HepG2 (cell line): ENCODE measurements around the gene GRIK3. TPM values are rescaled to one million over a fixed set of nuclear protein-coding genes. Genes with fewer than 3 reads are reported as not detected.

ENCODE experiments used
- ATAC-seq: fragments of 200-7000 bp; cut with Tn5 transposase; 3 replicates; pipeline ENCODE4 v1.9.1; 2020; ENCODE audit warnings: mild to moderate bottlenecking, moderate library complexity
- BruUV-seq: library from RNA; stranded (reverse); fragments of 400-500 nt; replicated peaks from 2 replicates; lab custom pipeline; 2021; lab: Mats Ljungman, UMichigan
- CTCF ChIA-PET: fragments of 300-600 bp; formaldehyde crosslinking; extraction: SDS; loops from one replicate; lab custom pipeline; 2021; ENCODE audit warnings: low total read pairs, inconsistent platforms, low intra/inter-chr PET ratio; lab: Yijun Ruan, JAX
- POLR2A ChIA-PET: fragments of 350-600 bp; sonication (Branson Sonifier 250); formaldehyde crosslinking; loops from one replicate; lab custom pipeline; 2020; ENCODE audit warnings: antibody characterized with exemption, inconsistent platforms; lab: Yijun Ruan, JAX
- DNase-seq: peaks from one replicate; pipeline ENCODE4 v3.0.0-alpha.2; 2015; ENCODE audit warnings: low spot score
- FAIRE-seq: peaks from 3 replicates; lab custom pipeline; 2011; peaks lifted over from hg19 to GRCh38; lab: Jason Lieb, UNC
- H2AFZ ChIP-seq: one replicate; pipeline ENCODE4 v1.6.1; 2011; ENCODE audit warnings: low read length, inconsistent platforms
- H3K27ac ChIP-seq: fragments of 300-600 bp; 3 replicates; pipeline ENCODE4 v1.8.0; 2011; ENCODE audit warnings: mixed run types, mild to moderate bottlenecking, mixed read lengths, low read length, inconsistent platforms; ENCODE audit not compliant: insufficient read depth; ENCODE audit errors: extremely low read length
- H3K27me3 ChIP-seq, 2 experiments: fragments of 200-600 bp in 1 of 2; 2 replicates in 1 of 2; 3 replicates in 1 of 2; pipeline versions ENCODE4 v1.6.0 to v1.8.0; 2011; ENCODE audit warnings: low read length in 2 of 2, mild to moderate bottlenecking in 2 of 2, moderate library complexity in 2 of 2, inconsistent platforms in 1 of 2; ENCODE audit not compliant: insufficient read depth in 2 of 2, control insufficient read depth in 1 of 2
- H3K36me3 ChIP-seq, 2 experiments: fragments of 200-600 bp in 1 of 2; replicated peaks in 1 of 2; 2 replicates in 1 of 2; 3 replicates in 1 of 2; pipeline versions ENCODE4 v1.5.1 to v1.8.0; 2011; ENCODE audit warnings: low read length in 2 of 2, inconsistent platforms in 1 of 2; ENCODE audit not compliant: insufficient read depth in 2 of 2, control insufficient read depth in 1 of 2
- H3K4me1 ChIP-seq: 2 replicates; pipeline ENCODE4 v1.5.1; 2012; ENCODE audit warnings: low read length, inconsistent platforms; ENCODE audit not compliant: insufficient read depth
- H3K4me2 ChIP-seq: 2 replicates; pipeline ENCODE4 v1.6.0; 2011; ENCODE audit warnings: low read depth, low read length, inconsistent platforms
- H3K4me3 ChIP-seq, 3 experiments: fragments of 200-600 bp in 1 of 3; sonication (generic), shearing (Covaris generic) in 1 of 3; replicated peaks in 1 of 3; 2 replicates each; pipeline ENCODE4 v1.5.1; 2011 to 2016; ENCODE audit warnings: low read length in 3 of 3, inconsistent platforms in 2 of 3, low read depth in 2 of 3, mild to moderate bottlenecking in 2 of 3, control low read depth in 1 of 3, mixed read lengths in 1 of 3; ENCODE audit not compliant: insufficient read depth in 1 of 3
- H3K79me2 ChIP-seq: one replicate; pipeline ENCODE4 v1.6.1; 2011; ENCODE audit warnings: low read length, inconsistent platforms; ENCODE audit not compliant: insufficient read depth
- H3K9ac ChIP-seq: 2 replicates; pipeline ENCODE4 v1.6.0; 2011; ENCODE audit warnings: mild to moderate bottlenecking, low read depth, low read length, inconsistent platforms; ENCODE audit not compliant: insufficient read depth
- H3K9me3 ChIP-seq: 2 replicates; pipeline ENCODE4 v1.5.1; 2012; ENCODE audit warnings: mild to moderate bottlenecking, low read length
- H4K20me1 ChIP-seq: 2 replicates; pipeline ENCODE4 v1.6.0; 2011; ENCODE audit warnings: inconsistent platforms, mild to moderate bottlenecking, low read length, moderate library complexity; ENCODE audit not compliant: insufficient read depth
- FUBP1 ChIP-seq: sonication (generic); formaldehyde crosslinking; IDR thresholded peaks from 2 replicates; pipeline ENCODE4 v1.5.1; 2020; ENCODE audit warnings: missing genetic modification reagents, mild to moderate bottlenecking, borderline replicate concordance
- GTF2F1 ChIP-seq: fragments of 150-350 bp; IDR thresholded peaks from 2 replicates; pipeline ENCODE4 v1.6.1; 2014; ENCODE audit warnings: low read length
- MBNL3 ChIP-seq: fragments of 250-450 bp; sonication (Bioruptor Pico); conservative IDR thresholded peaks from 2 replicates; pipeline ENCODE4 v1.8.0; 2022; ENCODE audit warnings: mild to moderate bottlenecking, inconsistent platforms
- NR2F2 ChIP-seq: IDR thresholded peaks from 2 replicates; pipeline ENCODE4 v1.6.1; 2012; ENCODE audit warnings: low read depth, inconsistent platforms, borderline replicate concordance
- SRSF4 ChIP-seq: fragments of 200-400 bp; formaldehyde crosslinking; IDR thresholded peaks from one replicate; pipeline ENCODE4 v1.6.1; 2018; ENCODE audit warnings: mild to moderate bottlenecking, low read depth, low read length, moderate library complexity; ENCODE audit not compliant: poor library complexity, severe bottlenecking
- ZNF296 ChIP-seq: sonication (generic); formaldehyde crosslinking; conservative IDR thresholded peaks from 2 replicates; pipeline ENCODE4 v1.5.0; 2020; ENCODE audit warnings: mild to moderate bottlenecking, missing genetic modification reagents
- ZNF383 ChIP-seq: sonication (generic); formaldehyde crosslinking; IDR thresholded peaks from 2 replicates; pipeline ENCODE4 v1.4.0; 2020; ENCODE audit warnings: missing genetic modification reagents, mild to moderate bottlenecking, borderline replicate concordance
- ZNF549 ChIP-seq: sonication (generic); formaldehyde crosslinking; IDR thresholded peaks from 2 replicates; pipeline ENCODE4 v1.5.0; 2020; ENCODE audit warnings: missing genetic modification reagents
- ZNF800 ChIP-seq: sonication (generic); formaldehyde crosslinking; IDR thresholded peaks from 2 replicates; pipeline ENCODE4 v1.4.0; 2020; ENCODE audit warnings: missing genetic modification reagents
- ZNF878 ChIP-seq: sonication (generic); formaldehyde crosslinking; IDR thresholded peaks from 2 replicates; pipeline ENCODE4 v1.8.1; 2023; ENCODE audit warnings: mild to moderate bottlenecking, missing genetic modification reagents, moderate library complexity
- WGBS: methylation state at CpG from one replicate; pipeline ENCODE4 v1.1.6; 2017; ENCODE audit warnings: low lambda C conversion rate; 5-methylcytosine and 5-hydroxymethylcytosine counted together
- in situ Hi-C: cut with HindIII; loops from 2 replicates; pipeline ENCODE4 v1.10.0; 2017; ENCODE audit warnings: low pct_unique_long_range_greater_than_20kb; ENCODE audit not compliant: extremely low pct_ligation_motif_present
- intact Hi-C: fragments of 100-400 bp; cut with micrococcal nuclease; formaldehyde crosslinking; loops from one replicate; pipeline ENCODE4 v1.10.0; 2022; ENCODE audit not compliant: unreplicated experiment
- polyA plus RNA-seq, 8 experiments: library from polyadenylated mRNA; depleted of rRNA in 3 of 8; stranded (reverse) in 7 of 8; unstranded in 1 of 8; fragments of >200 nt; fragmentation: Illumina TruSeq in 4 of 8; extraction: Trizol in 4 of 8; gene quantifications; 2 replicates each; pipeline versions ENCODE4 v1.2.1 to v1.2.3, GENCODE V29; 2011 to 2016; ENCODE audit warnings: low read depth in 4 of 8, missing spikeins in 1 of 8, mixed read lengths in 1 of 8; ENCODE audit not compliant: insufficient read depth in 1 of 8
- total RNA-seq, 5 experiments: library from RNA; depleted of rRNA; stranded (reverse); fragments of >200 nt; fragmentation: Illumina TruSeq; extraction: Trizol; gene quantifications; 2 replicates each; pipeline ENCODE4 v1.2.3, GENCODE V29; 2016; ENCODE audit warnings: low read depth in 1 of 5
- TF ChIP-seq, protein P1 (sequence below): sonication (generic); formaldehyde crosslinking; IDR thresholded peaks from 2 replicates; pipeline ENCODE4 v1.5.0; 2020; ENCODE audit warnings: missing genetic modification reagents
- TF ChIP-seq, protein P2 (sequence below): sonication (generic); formaldehyde crosslinking; IDR thresholded peaks from 2 replicates; pipeline ENCODE4 v1.5.0; 2020; ENCODE audit warnings: mild to moderate bottlenecking, missing genetic modification reagents

Gene GRIK3
- total and polyA plus RNA-seq, 2 of the 13 experiments (the other 11 are each of a cell fraction or from before 2014, with no cell fraction given) = not detected

DNA sequence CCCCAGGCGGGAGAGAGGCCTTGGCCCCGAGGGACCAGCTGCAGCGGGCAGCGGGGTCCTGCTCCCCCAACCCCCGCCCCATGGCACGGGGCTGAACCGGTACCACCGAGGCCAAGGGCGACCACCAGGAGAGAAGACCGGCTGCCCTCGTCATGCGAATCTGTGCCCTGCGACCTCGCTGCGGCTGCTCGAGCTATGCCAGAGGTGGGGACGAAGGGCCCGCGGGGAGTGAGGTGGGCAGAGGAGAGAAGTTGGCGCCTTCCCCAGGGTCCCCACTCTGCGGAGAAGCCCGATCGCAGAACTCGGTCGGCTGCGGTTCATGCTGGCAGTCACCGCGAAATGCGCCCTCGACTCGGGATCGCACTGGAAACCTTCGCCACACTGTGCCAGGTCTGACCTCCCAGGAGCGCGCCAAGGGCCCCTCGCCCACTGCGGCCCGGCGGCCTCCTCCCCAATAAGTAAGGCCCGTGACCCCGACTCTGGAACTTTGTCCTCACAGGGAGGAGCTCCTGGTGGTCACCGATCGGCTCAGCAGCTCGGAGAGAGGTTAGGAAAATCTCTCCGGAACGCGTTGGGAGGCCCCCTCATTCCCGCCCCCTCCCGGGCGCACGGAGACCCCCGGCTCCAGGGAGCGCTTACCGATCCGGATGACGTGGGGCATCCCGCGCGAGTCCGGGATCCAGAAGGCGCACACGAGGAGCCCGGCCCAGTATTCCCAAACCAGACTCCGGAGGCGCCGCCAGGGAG is 787 bp downstream of the GRIK3 start (continued):
- no peak for TF ChIP-seq ZNF800 (CRISPR knock-in tag)
- TF ChIP-seq, protein P1, sequence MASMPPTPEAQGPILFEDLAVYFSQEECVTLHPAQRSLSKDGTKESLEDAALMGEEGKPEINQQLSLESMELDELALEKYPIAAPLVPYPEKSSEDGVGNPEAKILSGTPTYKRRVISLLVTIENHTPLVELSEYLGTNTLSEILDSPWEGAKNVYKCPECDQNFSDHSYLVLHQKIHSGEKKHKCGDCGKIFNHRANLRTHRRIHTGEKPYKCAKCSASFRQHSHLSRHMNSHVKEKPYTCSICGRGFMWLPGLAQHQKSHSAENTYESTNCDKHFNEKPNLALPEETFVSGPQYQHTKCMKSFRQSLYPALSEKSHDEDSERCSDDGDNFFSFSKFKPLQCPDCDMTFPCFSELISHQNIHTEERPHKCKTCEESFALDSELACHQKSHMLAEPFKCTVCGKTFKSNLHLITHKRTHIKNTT (CRISPR knock-in tag) = no peak

- H3K4me1 ChIP-seq = no peaks in the 10 kb centered on the region
- no peaks in the 10 kb centered on the region for H3K9me3 ChIP-seq
- no peak for FAIRE-seq
- H4K20me1 ChIP-seq = peaks cover 4% of the 10 kb centered on the region; the same call in 1 of the 2 replicates
- H3K27me3 ChIP-seq = peaks cover 8 to 43% of the 10 kb centered on the region in 2 experiments
- no peaks in the 10 kb centered on the region for H3K79me2 ChIP-seq
- H3K36me3 ChIP-seq = no peaks in the 10 kb centered on the region
- H3K4me2 ChIP-seq = no peak overlapping the region
- ATAC-seq = no peak; the same call in 2 of the 3 replicates
- CTCF ChIA-PET = no interaction called here
- no peak overlapping the region for H2AFZ ChIP-seq
- no peak overlapping the region for H3K4me3 ChIP-seq
- no TSS peak for BruUV-seq
- POLR2A ChIA-PET = no interaction called here
- intact Hi-C loops (no loop called here), in situ Hi-C loops (loop anchor here (25.0 kb wide), 1 partner anchor 321 kb away; no protein-coding TSS in a partner anchor)
- no peak overlapping the region for H3K9ac ChIP-seq
- no peak overlapping the region for H3K27ac ChIP-seq
- DNase-seq = no peak
- WGBS = 7% methylated on average over 13 of the region's 60 CpGs
- TF ChIP-seq ZNF878 (CRISPR knock-in tag) (no peak), NR2F2 (no peak), ZNF383 (CRISPR knock-in tag) (no peak), FUBP1 (no peak), ZNF549 (CRISPR knock-in tag) (no peak), SRSF4 (no peak), MBNL3 (CRISPR knock-in tag) (no peak), GTF2F1 (no peak), ZNF296 (no peak)
- TF ChIP-seq, protein P2, sequence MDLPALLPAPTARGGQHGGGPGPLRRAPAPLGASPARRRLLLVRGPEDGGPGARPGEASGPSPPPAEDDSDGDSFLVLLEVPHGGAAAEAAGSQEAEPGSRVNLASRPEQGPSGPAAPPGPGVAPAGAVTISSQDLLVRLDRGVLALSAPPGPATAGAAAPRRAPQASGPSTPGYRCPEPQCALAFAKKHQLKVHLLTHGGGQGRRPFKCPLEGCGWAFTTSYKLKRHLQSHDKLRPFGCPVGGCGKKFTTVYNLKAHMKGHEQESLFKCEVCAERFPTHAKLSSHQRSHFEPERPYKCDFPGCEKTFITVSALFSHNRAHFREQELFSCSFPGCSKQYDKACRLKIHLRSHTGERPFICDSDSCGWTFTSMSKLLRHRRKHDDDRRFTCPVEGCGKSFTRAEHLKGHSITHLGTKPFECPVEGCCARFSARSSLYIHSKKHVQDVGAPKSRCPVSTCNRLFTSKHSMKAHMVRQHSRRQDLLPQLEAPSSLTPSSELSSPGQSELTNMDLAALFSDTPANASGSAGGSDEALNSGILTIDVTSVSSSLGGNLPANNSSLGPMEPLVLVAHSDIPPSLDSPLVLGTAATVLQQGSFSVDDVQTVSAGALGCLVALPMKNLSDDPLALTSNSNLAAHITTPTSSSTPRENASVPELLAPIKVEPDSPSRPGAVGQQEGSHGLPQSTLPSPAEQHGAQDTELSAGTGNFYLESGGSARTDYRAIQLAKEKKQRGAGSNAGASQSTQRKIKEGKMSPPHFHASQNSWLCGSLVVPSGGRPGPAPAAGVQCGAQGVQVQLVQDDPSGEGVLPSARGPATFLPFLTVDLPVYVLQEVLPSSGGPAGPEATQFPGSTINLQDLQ = no peak
Observed at GRCh38 chr1:37032660-37033354, 1.5 kb downstream of the GRIK3 start.
